GM12878 (cell line): ENCODE measurements around the gene POU4F1. TPM values are rescaled to one million over a fixed set of nuclear protein-coding genes. Genes with fewer than 3 reads are reported as not detected.
A peak's percentile ranks its signal among the peaks of the same experiment; 100 is the strongest.

Source experiments
- ATAC-seq: fragments of 200-7000 bp; cut with Tn5 transposase; 3 replicates; pipeline ENCODE4 v1.9.1; 2020; ENCODE audit warnings: mild to moderate bottlenecking, moderate library complexity
- BruUV-seq: library from RNA; stranded (reverse); fragments of 400-500 nt; replicated peaks from 2 replicates; lab custom pipeline; 2021; lab: Mats Ljungman, UMichigan
- CTCF ChIA-PET: fragments of 300-600 bp; sonication (Branson Sonifier 250); formaldehyde crosslinking; extraction: SDS; loops from one replicate; lab custom pipeline; 2021; ENCODE audit warnings: inconsistent platforms; lab: Yijun Ruan, JAX
- POLR2A ChIA-PET: fragments of 350-600 bp; formaldehyde crosslinking; extraction: SDS; loops from one replicate; lab custom pipeline; 2021; ENCODE audit warnings: inconsistent platforms; lab: Charles Lee
- RAD21 ChIA-PET: fragments of 300-600 bp; sonication (Branson Sonifier 250); formaldehyde crosslinking; loops from one replicate; lab custom pipeline; 2023; ENCODE audit warnings: antibody characterized with exemption; ENCODE audit not compliant: unreplicated experiment; lab: Charles Lee
- SMC1A ChIA-PET: fragments of 300-600 bp; sonication (Branson Sonifier 250); formaldehyde crosslinking; loops from one replicate; lab custom pipeline; 2023; ENCODE audit not compliant: unreplicated experiment, uncharacterized antibody; lab: Charles Lee
- DNase-seq: peaks from one replicate; pipeline ENCODE4 v3.0.0-alpha.2; 2011; ENCODE audit warnings: low read depth, low spot score
- FAIRE-seq: peaks from 3 replicates; lab custom pipeline; 2011; peaks lifted over from hg19 to GRCh38; lab: Jason Lieb, UNC
- H2AFZ ChIP-seq: 2 replicates; pipeline ENCODE4 v1.6.0; 2011; ENCODE audit warnings: low read depth, low read length, control low read depth; ENCODE audit not compliant: control insufficient read depth
- H3K27ac ChIP-seq: 2 replicates; pipeline ENCODE4 v1.5.1; 2011; ENCODE audit warnings: control low read depth; ENCODE audit not compliant: control insufficient read depth, insufficient read depth
- H3K27me3 ChIP-seq, 2 experiments: replicated peaks in 1 of 2; 2 replicates each; pipeline versions ENCODE4 v1.6.0 to v1.6.1; 2011; ENCODE audit warnings: low read length in 1 of 2; ENCODE audit not compliant: control insufficient read depth in 2 of 2, insufficient read depth in 2 of 2
- H3K36me3 ChIP-seq, 2 experiments: 2 replicates each; pipeline ENCODE4 v1.5.1; 2011; ENCODE audit warnings: low read length in 1 of 2; ENCODE audit not compliant: control insufficient read depth in 2 of 2, insufficient read depth in 2 of 2
- H3K4me1 ChIP-seq: 2 replicates; pipeline ENCODE4 v1.6.1; 2011; ENCODE audit warnings: mild to moderate bottlenecking, low read length, moderate library complexity, mixed read lengths; ENCODE audit not compliant: control insufficient read depth, insufficient read depth
- H3K4me2 ChIP-seq: 2 replicates; pipeline ENCODE4 v1.6.0; 2011; ENCODE audit warnings: control low read depth; ENCODE audit not compliant: control insufficient read depth, insufficient read depth
- H3K4me3 ChIP-seq: fragments of 200-600 bp; sonication (generic); 2 replicates; pipeline ENCODE4 v1.5.1; 2016
- H3K79me2 ChIP-seq: 2 replicates; pipeline ENCODE4 v1.6.0; 2011; ENCODE audit warnings: low read length; ENCODE audit not compliant: control insufficient read depth, insufficient read depth
- H3K9ac ChIP-seq: 2 replicates; pipeline ENCODE4 v1.8.0; 2011; ENCODE audit warnings: low read length, control low read depth, mixed read lengths; ENCODE audit not compliant: control insufficient read depth, insufficient read depth
- H3K9me3 ChIP-seq: replicated peaks from 3 replicates; pipeline ENCODE4 v1.5.1; 2011; ENCODE audit warnings: mild to moderate bottlenecking, low read length; ENCODE audit not compliant: control insufficient read depth, insufficient read depth
- H4K20me1 ChIP-seq: 2 replicates; pipeline ENCODE4 v1.6.0; 2011; ENCODE audit not compliant: control insufficient read depth, insufficient read depth
- BMI1 ChIP-seq: fragments of 450-650 bp; IDR thresholded peaks from 2 replicates; pipeline ENCODE4 v1.6.1; 2016; ENCODE audit warnings: mild to moderate bottlenecking, moderate library complexity, borderline replicate concordance
- CTCF ChIP-seq, 3 experiments: IDR thresholded peaks in 2 of 3; conservative IDR thresholded peaks in 1 of 3; 2 replicates each; pipeline ENCODE4 v1.5.1; 2011; ENCODE audit warnings: low read depth in 3 of 3, low read length in 3 of 3, mild to moderate bottlenecking in 3 of 3, control low read depth in 2 of 3, moderate library complexity in 2 of 3, inconsistent platforms in 1 of 3, mixed read lengths in 1 of 3; ENCODE audit not compliant: control insufficient read depth in 2 of 3, insufficient read depth in 1 of 3; ENCODE audit errors: extremely low read depth in 1 of 3
- DPF2 ChIP-seq: fragments of 450-650 bp; IDR thresholded peaks from 2 replicates; pipeline ENCODE4 v1.6.1; 2017; ENCODE audit warnings: mild to moderate bottlenecking
- HDAC2 ChIP-seq: fragments of 200-600 bp; sonication (generic); IDR thresholded peaks from 2 replicates; pipeline ENCODE4 v1.6.1; 2017
- LARP7 ChIP-seq: fragments of 450-650 bp; IDR thresholded peaks from 2 replicates; pipeline ENCODE4 v1.6.1; 2017; ENCODE audit warnings: mild to moderate bottlenecking
- POLR2AphosphoS2 ChIP-seq: IDR thresholded peaks from 2 replicates; pipeline ENCODE4 v1.6.1; 2011; ENCODE audit warnings: low read depth, mild to moderate bottlenecking, low read length, improper control_type of control experiment, moderate library complexity
- RAD51 ChIP-seq: fragments of 450-650 bp; IDR thresholded peaks from 2 replicates; pipeline ENCODE4 v1.6.1; 2016; ENCODE audit warnings: moderate library complexity, mild to moderate bottlenecking, inconsistent platforms
- SIX5 ChIP-seq: IDR thresholded peaks from 2 replicates; pipeline ENCODE4 v1.6.1; 2011; ENCODE audit warnings: mild to moderate bottlenecking, low read depth, low read length, moderate library complexity; ENCODE audit not compliant: severe bottlenecking
- TCF7 ChIP-seq: IDR thresholded peaks from 2 replicates; pipeline ENCODE4 v1.6.1; 2014; ENCODE audit warnings: antibody characterized with exemption, borderline replicate concordance
- ZNF592 ChIP-seq: fragments of 450-650 bp; IDR thresholded peaks from 2 replicates; pipeline ENCODE4 v1.6.1; 2017; ENCODE audit warnings: mild to moderate bottlenecking, moderate library complexity
- WGBS: methylation state at CpG from one replicate; pipeline ENCODE4 v1.1.6; 2016; ENCODE audit warnings: low lambda C conversion rate; ENCODE audit not compliant: insufficient replicate concordance, insufficient coverage; ENCODE audit errors: missing lambda C conversion rate; 5-methylcytosine and 5-hydroxymethylcytosine counted together
- in situ Hi-C: fragments of 300-500 bp; cut with MboI; formaldehyde crosslinking; loops from 9 replicates; pipeline ENCODE4 v1.14.3; 2018; ENCODE audit warnings: mixed read lengths
- intact Hi-C: fragments of 100-400 bp; cut with micrococcal nuclease; formaldehyde crosslinking; loops from one replicate; pipeline ENCODE4 v1.14.2; 2022; ENCODE audit not compliant: unreplicated experiment
- polyA plus RNA-seq, 11 experiments: library from polyadenylated mRNA; depleted of rRNA in 4 of 11; unstranded in 6 of 11; stranded (reverse) in 5 of 11; fragments of >200 nt; fragmentation: Nextera tagmentation in 4 of 11; fragmentation: Illumina TruSeq in 1 of 11; extraction: Ambion mirVana in 4 of 11; extraction: Trizol in 1 of 11; gene quantifications; 1 replicate in 1 of 11; 2 replicates in 10 of 11; pipeline versions ENCODE4 v1.2.1 to v1.2.3, GENCODE V29; 2011 to 2016; ENCODE audit warnings: inconsistent platforms in 2 of 11, missing spikeins in 2 of 11, low read depth in 1 of 11
- total RNA-seq, 4 experiments: library from RNA; depleted of rRNA in 3 of 4; stranded (reverse); fragments of >200 nt in 3 of 4; fragmentation: Illumina TruSeq in 1 of 4; extraction: Trizol in 1 of 4; gene quantifications; 2 replicates each; pipeline versions ENCODE4 v1.2.1 to v1.2.3, GENCODE V29; 2013 to 2021
- TF ChIP-seq, protein P1 (sequence below): fragments of 450-650 bp; IDR thresholded peaks from 2 replicates; pipeline ENCODE4 v1.6.1; 2016; ENCODE audit warnings: mild to moderate bottlenecking
- TF ChIP-seq, protein P2 (sequence below): fragments of 450-650 bp; IDR thresholded peaks from 2 replicates; pipeline ENCODE4 v1.6.1; 2017; ENCODE audit warnings: mild to moderate bottlenecking, moderate library complexity

POU4F1 gene
- total and polyA plus RNA-seq, 10 of the 15 experiments (the other 5 are each of a cell fraction or from before 2014, with no cell fraction given) = 0.01 to 0.14 (median 0.02) TPM; not detected in 5

DNA sequence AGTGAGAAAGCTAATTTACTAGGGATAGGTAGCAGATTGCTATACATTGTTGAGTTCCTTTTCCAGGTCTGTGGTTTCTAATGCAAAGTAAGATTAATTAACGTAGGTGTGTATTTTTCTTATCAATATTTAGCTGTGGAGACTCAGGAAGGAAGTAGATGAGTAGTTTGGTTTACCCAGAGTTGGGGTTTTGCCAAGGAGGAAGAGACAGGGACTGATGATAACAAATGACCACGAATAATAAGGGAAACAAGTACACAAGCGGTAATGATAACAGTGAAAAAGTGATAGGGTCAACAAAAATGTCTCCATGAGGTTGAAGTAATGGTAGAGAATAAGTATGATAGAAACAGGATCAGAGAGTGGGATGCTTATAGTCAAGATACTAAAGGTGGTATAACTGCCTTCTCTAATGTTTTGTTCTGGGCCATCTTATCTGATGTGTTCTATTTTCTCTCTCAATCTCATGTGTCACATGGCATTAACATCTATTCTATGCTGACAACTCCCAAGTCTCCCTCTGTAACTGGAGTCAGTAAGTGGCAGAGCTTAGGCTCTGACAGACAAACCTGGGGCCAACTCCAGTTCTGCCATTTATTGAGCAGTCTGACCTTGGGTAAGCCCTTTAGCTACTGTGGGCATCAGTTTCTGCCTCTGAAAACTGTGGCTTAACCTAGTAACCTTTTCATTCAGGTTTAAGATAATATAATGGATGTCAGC lies 46.8 kb upstream of the POU4F1 start:
- no peak for DNase-seq
- CTCF ChIA-PET = interaction anchor here (1.5 kb wide), 1 partner anchor 14 kb away, joined by 3 read pairs; no protein-coding TSS in a partner anchor
- H3K9me3 ChIP-seq = no peaks in the 10 kb centered on the region
- no peaks in the 10 kb centered on the region; a peak in 1 of 4 replicates for H3K36me3 ChIP-seq
- intact Hi-C loops = loop anchor here (10.0 kb wide), 1 partner anchor 405 kb away; no protein-coding TSS in a partner anchor
- in situ Hi-C loops = loop anchor here (25.0 kb wide), 1 partner anchor 1638 kb away; no protein-coding TSS in a partner anchor
- BruUV-seq = no TSS peak
- H3K9ac ChIP-seq = no peak overlapping the region
- no peaks in the 10 kb centered on the region for H3K4me1 ChIP-seq
- H4K20me1 ChIP-seq = no peaks in the 10 kb centered on the region; the same call in 1 of the 2 replicates
- RAD21 ChIA-PET = no interaction called here
- no peak overlapping the region for H2AFZ ChIP-seq
- POLR2A ChIA-PET = no interaction called here
- FAIRE-seq = no peak
- H3K4me2 ChIP-seq = no peak overlapping the region
- peaks cover 68% of the 10 kb centered on the region for H3K79me2 ChIP-seq
- ATAC-seq = peak; percentile 16; the same call in 2 of the 3 replicates
- no peaks in the 10 kb centered on the region for H3K27me3 ChIP-seq
- H3K4me3 ChIP-seq = no peak overlapping the region
- SMC1A ChIA-PET = no interaction called here
- 55% methylated on average over 3 of the region's 3 CpGs for WGBS
- H3K27ac ChIP-seq = no peak overlapping the region
- TF ChIP-seq DPF2 (no peak), RAD51 (no peak), ZNF592 (no peak), SIX5 (no peak), BMI1 (no peak), LARP7 (no peak), CTCF (IDR thresholded peaks at IDR 0.05 in 2 of 3, conservative IDR thresholded peaks at IDR 0.05 in 1 of 3; ENCODE audit: control insufficient read depth in 2 of 3, extremely low read depth in 1 of 3, insufficient read depth in 1 of 3, low read depth in 3 of 3, low read length in 3 of 3) (no peak), POLR2AphosphoS2 (no peak), HDAC2 (no peak), TCF7 (no peak)
- TF ChIP-seq, protein P1, sequence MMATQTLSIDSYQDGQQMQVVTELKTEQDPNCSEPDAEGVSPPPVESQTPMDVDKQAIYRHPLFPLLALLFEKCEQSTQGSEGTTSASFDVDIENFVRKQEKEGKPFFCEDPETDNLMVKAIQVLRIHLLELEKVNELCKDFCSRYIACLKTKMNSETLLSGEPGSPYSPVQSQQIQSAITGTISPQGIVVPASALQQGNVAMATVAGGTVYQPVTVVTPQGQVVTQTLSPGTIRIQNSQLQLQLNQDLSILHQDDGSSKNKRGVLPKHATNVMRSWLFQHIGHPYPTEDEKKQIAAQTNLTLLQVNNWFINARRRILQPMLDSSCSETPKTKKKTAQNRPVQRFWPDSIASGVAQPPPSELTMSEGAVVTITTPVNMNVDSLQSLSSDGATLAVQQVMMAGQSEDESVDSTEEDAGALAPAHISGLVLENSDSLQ = no peak
- TF ChIP-seq, protein P2, sequence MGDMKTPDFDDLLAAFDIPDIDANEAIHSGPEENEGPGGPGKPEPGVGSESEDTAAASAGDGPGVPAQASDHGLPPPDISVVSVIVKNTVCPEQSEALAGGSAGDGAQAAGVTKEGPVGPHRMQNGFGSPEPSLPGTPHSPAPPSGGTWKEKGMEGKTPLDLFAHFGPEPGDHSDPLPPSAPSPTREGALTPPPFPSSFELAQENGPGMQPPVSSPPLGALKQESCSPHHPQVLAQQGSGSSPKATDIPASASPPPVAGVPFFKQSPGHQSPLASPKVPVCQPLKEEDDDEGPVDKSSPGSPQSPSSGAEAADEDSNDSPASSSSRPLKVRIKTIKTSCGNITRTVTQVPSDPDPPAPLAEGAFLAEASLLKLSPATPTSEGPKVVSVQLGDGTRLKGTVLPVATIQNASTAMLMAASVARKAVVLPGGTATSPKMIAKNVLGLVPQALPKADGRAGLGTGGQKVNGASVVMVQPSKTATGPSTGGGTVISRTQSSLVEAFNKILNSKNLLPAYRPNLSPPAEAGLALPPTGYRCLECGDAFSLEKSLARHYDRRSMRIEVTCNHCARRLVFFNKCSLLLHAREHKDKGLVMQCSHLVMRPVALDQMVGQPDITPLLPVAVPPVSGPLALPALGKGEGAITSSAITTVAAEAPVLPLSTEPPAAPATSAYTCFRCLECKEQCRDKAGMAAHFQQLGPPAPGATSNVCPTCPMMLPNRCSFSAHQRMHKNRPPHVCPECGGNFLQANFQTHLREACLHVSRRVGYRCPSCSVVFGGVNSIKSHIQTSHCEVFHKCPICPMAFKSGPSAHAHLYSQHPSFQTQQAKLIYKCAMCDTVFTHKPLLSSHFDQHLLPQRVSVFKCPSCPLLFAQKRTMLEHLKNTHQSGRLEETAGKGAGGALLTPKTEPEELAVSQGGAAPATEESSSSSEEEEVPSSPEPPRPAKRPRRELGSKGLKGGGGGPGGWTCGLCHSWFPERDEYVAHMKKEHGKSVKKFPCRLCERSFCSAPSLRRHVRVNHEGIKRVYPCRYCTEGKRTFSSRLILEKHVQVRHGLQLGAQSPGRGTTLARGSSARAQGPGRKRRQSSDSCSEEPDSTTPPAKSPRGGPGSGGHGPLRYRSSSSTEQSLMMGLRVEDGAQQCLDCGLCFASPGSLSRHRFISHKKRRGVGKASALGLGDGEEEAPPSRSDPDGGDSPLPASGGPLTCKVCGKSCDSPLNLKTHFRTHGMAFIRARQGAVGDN = no peak
